Stimulated activated CD8-positive, alpha-beta memory T cell treated with anti-CD3 and anti-CD28 coated beads, Interleukin-4, amount 100 ng/mL, for 48 hours (primary cell): ENCODE results near the gene ANKRD50.

Experiments used
- DNase-seq: peaks from one replicate; pipeline ENCODE4 v3.0.0-alpha.2; 2020

ANKRD50 gene

GRCh38 chr4:124710015-124710741 lies 2.4 kb downstream of the ANKRD50 start:
- no peak for DNase-seq

GRCh38 chr4:124708517-124709300 lies 3.8 kb downstream of the ANKRD50 start:
- DNase-seq: no peak

- DNase-seq: no peak
These were observed 7.1 kb downstream of the ANKRD50 start for GRCh38 chr4:124705393-124705792.

- no peak for DNase-seq
These were observed 9.4 kb downstream of the ANKRD50 start for GRCh38 chr4:124703154-124703553.

GRCh38 chr4:124697441-124697840 lies 15.1 kb downstream of the ANKRD50 start:
- DNase-seq: no peak

- no peak for DNase-seq
These were observed 16.4 kb downstream of the ANKRD50 start for GRCh38 chr4:124696182-124696581.

GRCh38 chr4:124694946-124695598 lies 17.5 kb downstream of the ANKRD50 start:
- no peak for DNase-seq

GRCh38 chr4:124694306-124694705 lies 18.2 kb downstream of the ANKRD50 start:
- no peak for DNase-seq

- no peak for DNase-seq
These were observed 20.7 kb downstream of the ANKRD50 start for GRCh38 chr4:124691801-124692200.

GRCh38 chr4:124686279-124686678 lies 26.3 kb downstream of the ANKRD50 start:
- DNase-seq: no peak

- no peak for DNase-seq
These were observed 26.7 kb downstream of the ANKRD50 start for GRCh38 chr4:124685851-124686250.

- DNase-seq: no peak
These were observed 28.2 kb downstream of the ANKRD50 start for GRCh38 chr4:124684301-124684700.

- DNase-seq: no peak
These were observed 30.1 kb downstream of the ANKRD50 start for GRCh38 chr4:124682384-124682783.

- DNase-seq: no peak
These were observed 46.0 kb downstream of the ANKRD50 start for GRCh38 chr4:124666496-124666895.

- DNase-seq: no peak
These were observed 53.7 kb downstream of the ANKRD50 start for GRCh38 chr4:124658795-124659194.

- no peak for DNase-seq
These were observed 61.9 kb downstream of the ANKRD50 start for GRCh38 chr4:124650614-124651013.

- DNase-seq: no peak
These were observed 64.9 kb downstream of the ANKRD50 start for GRCh38 chr4:124647599-124647998.

GRCh38 chr4:124644621-124645020 lies 67.9 kb downstream of the ANKRD50 start:
- no peak for DNase-seq

GRCh38 chr4:124642846-124643245 lies 69.7 kb downstream of the ANKRD50 start:
- DNase-seq: no peak

- no peak for DNase-seq
These were observed 70.7 kb downstream of the ANKRD50 start for GRCh38 chr4:124641715-124642381.

GRCh38 chr4:124640022-124640730 lies 72.4 kb downstream of the ANKRD50 start:
- DNase-seq: no peak

- no peak for DNase-seq
These were observed 75.2 kb downstream of the ANKRD50 start for GRCh38 chr4:124637321-124637720.

GRCh38 chr4:124636788-124637187 lies 75.7 kb downstream of the ANKRD50 start:
- DNase-seq: no peak
